ENCODE data around the gene EPN2.

EPN2 gene

GRCh38 chr17:19307521-19307920 lies 70.4 kb downstream of the EPN2 start:
- ChIA-PET CTCF (interaction anchor here (1.1 kb wide), 1 partner anchor 14 kb away, joined by 3 read pairs; no protein-coding TSS in a partner anchor), POLR2A (no interaction called here)
- DNase-seq (ENCODE audit: extremely low spot score), result no peak
- TF ChIP-seq LEF1 (IDR thresholded peaks at IDR 0.05; ENCODE audit: borderline replicate concordance) (no peak), SUZ12 (IDR thresholded peaks at IDR 0.05) (no peak), FOXM1 (IDR thresholded peaks at IDR 0.05; ENCODE audit: borderline replicate concordance) (no peak), FOXA1 (IDR thresholded peaks at IDR 0.05) (no peak), CTBP1 (IDR thresholded peaks at IDR 0.05; ENCODE audit: borderline replicate concordance) (no peak), NFRKB (IDR thresholded peaks at IDR 0.05) (no peak), BHLHE40 (IDR thresholded peaks at IDR 0.05; ENCODE audit: borderline replicate concordance) (no peak), ARNT (IDR thresholded peaks at IDR 0.05) (no peak), HDGF (IDR thresholded peaks at IDR 0.05; ENCODE audit: borderline replicate concordance) (no peak), FOXK2 (IDR thresholded peaks at IDR 0.05) (no peak), ZNF384 (IDR thresholded peaks at IDR 0.05) (no peak)

- POLR2A ChIA-PET, result interaction anchor here (1.5 kb wide), 1 partner anchor 71 kb away, joined by 5 read pairs; no protein-coding TSS in a partner anchor
- TF ChIP-seq ELF4 (IDR thresholded peaks at IDR 0.05) (no peak), PKNOX1 (IDR thresholded peaks at IDR 0.05) (no peak), CTBP1 (IDR thresholded peaks at IDR 0.05; ENCODE audit: borderline replicate concordance) (no peak)
- DNase-seq (ENCODE audit: extremely low spot score), result no peak
- CTCF ChIA-PET, result interaction anchor here (0.6 to 1.3 kb wide), 2 partner anchors 30 to 52 kb away, joined by 3 to 5 read pairs; no protein-coding TSS in a partner anchor
Observed at GRCh38 chr17:19308398-19308797, 71.2 kb downstream of the EPN2 start.

GRCh38 chr17:19309701-19310100 lies 72.5 kb downstream of the EPN2 start:
- POLR2A ChIA-PET, result interaction anchor here (1.5 kb wide), 1 partner anchor 72 kb away, joined by 5 read pairs; no protein-coding TSS in a partner anchor
- TF ChIP-seq HDGF (IDR thresholded peaks at IDR 0.05; ENCODE audit: borderline replicate concordance) (no peak), NFRKB (IDR thresholded peaks at IDR 0.05) (no peak), SP1 (IDR thresholded peaks at IDR 0.05) (no peak), TARDBP (IDR thresholded peaks at IDR 0.05) (no peak), SUZ12 (IDR thresholded peaks at IDR 0.05) (no peak), FOXM1 (IDR thresholded peaks at IDR 0.05; ENCODE audit: borderline replicate concordance) (no peak), ZNF384 (IDR thresholded peaks at IDR 0.05) (no peak), FOXK2 (IDR thresholded peaks at IDR 0.05) (no peak), ARNT (IDR thresholded peaks at IDR 0.05) (no peak), BHLHE40 (IDR thresholded peaks at IDR 0.05; ENCODE audit: borderline replicate concordance) (no peak), CTBP1 (IDR thresholded peaks at IDR 0.05; ENCODE audit: borderline replicate concordance) (no peak), LEF1 (IDR thresholded peaks at IDR 0.05; ENCODE audit: borderline replicate concordance) (no peak)
- DNase-seq (ENCODE audit: extremely low spot score), result no peak
- CTCF ChIA-PET, result interaction anchor here (0.7 kb wide), 2 partner anchors 10 to 612 kb away, joined by 3 read pairs; no protein-coding TSS in a partner anchor

- TF ChIP-seq ZNF384 (IDR thresholded peaks at IDR 0.05) (no peak), NFRKB (IDR thresholded peaks at IDR 0.05) (no peak), LEF1 (IDR thresholded peaks at IDR 0.05; ENCODE audit: borderline replicate concordance) (no peak), CTBP1 (IDR thresholded peaks at IDR 0.05; ENCODE audit: borderline replicate concordance) (no peak), PKNOX1 (IDR thresholded peaks at IDR 0.05) (no peak), ARNT (IDR thresholded peaks at IDR 0.05) (no peak), FOXA1 (IDR thresholded peaks at IDR 0.05) (no peak), FOXM1 (IDR thresholded peaks at IDR 0.05; ENCODE audit: borderline replicate concordance) (no peak), FOXK2 (IDR thresholded peaks at IDR 0.05) (no peak), SUZ12 (IDR thresholded peaks at IDR 0.05) (no peak), SP1 (IDR thresholded peaks at IDR 0.05) (no peak), L3MBTL2 (conservative IDR thresholded peaks at IDR 0.05) (no peak), HDGF (IDR thresholded peaks at IDR 0.05; ENCODE audit: borderline replicate concordance) (no peak), TARDBP (IDR thresholded peaks at IDR 0.05) (no peak), ELF4 (IDR thresholded peaks at IDR 0.05) (no peak), BHLHE40 (IDR thresholded peaks at IDR 0.05; ENCODE audit: borderline replicate concordance) (no peak)
- ChIA-PET CTCF (no interaction called here), POLR2A (no interaction called here)
Observed at GRCh38 chr17:19310151-19310550, 73.0 kb downstream of the EPN2 start.

GRCh38 chr17:19311016-19311415 lies 73.8 kb downstream of the EPN2 start:
- TF ChIP-seq SP1 (IDR thresholded peaks at IDR 0.05) (no peak), ZNF384 (IDR thresholded peaks at IDR 0.05) (no peak), ARNT (IDR thresholded peaks at IDR 0.05) (no peak), LEF1 (IDR thresholded peaks at IDR 0.05; ENCODE audit: borderline replicate concordance) (no peak), CTBP1 (IDR thresholded peaks at IDR 0.05; ENCODE audit: borderline replicate concordance) (no peak), FOXK2 (IDR thresholded peaks at IDR 0.05) (no peak), ELF4 (IDR thresholded peaks at IDR 0.05) (no peak), L3MBTL2 (conservative IDR thresholded peaks at IDR 0.05) (no peak), HDGF (IDR thresholded peaks at IDR 0.05; ENCODE audit: borderline replicate concordance) (no peak), TARDBP (IDR thresholded peaks at IDR 0.05) (no peak), FOXM1 (IDR thresholded peaks at IDR 0.05; ENCODE audit: borderline replicate concordance) (no peak), NFRKB (IDR thresholded peaks at IDR 0.05) (no peak)
- CTCF ChIA-PET, result interaction anchor here (0.7 kb wide), 1 partner anchor 1647 kb away, joined by 5 read pairs; no protein-coding TSS in a partner anchor
- DNase-seq (ENCODE audit: extremely low spot score), result no peak
- POLR2A ChIA-PET, result no interaction called here

More at GRCh38 chr17:19310151-19310550, 73.0 kb downstream of the EPN2 start:
- DNase-seq (ENCODE audit: extremely low spot score), result no peak

- ChIA-PET CTCF (interaction anchor here (0.7 kb wide), 1 partner anchor 1646 kb away, joined by 5 read pairs; no protein-coding TSS in a partner anchor), POLR2A (no interaction called here)
- TF ChIP-seq FOXK2 (IDR thresholded peaks at IDR 0.05) (no peak), LEF1 (IDR thresholded peaks at IDR 0.05; ENCODE audit: borderline replicate concordance) (no peak), TARDBP (IDR thresholded peaks at IDR 0.05) (no peak), NFRKB (IDR thresholded peaks at IDR 0.05) (no peak), ZNF384 (IDR thresholded peaks at IDR 0.05) (no peak), ARNT (IDR thresholded peaks at IDR 0.05) (no peak), FOXA1 (IDR thresholded peaks at IDR 0.05) (no peak), SP1 (IDR thresholded peaks at IDR 0.05) (no peak), BHLHE40 (IDR thresholded peaks at IDR 0.05; ENCODE audit: borderline replicate concordance) (no peak), HDGF (IDR thresholded peaks at IDR 0.05; ENCODE audit: borderline replicate concordance) (no peak)
- DNase-seq (ENCODE audit: extremely low spot score), result no peak
Observed at GRCh38 chr17:19311421-19312215, 74.5 kb downstream of the EPN2 start.
